ENCODE results near the gene TANGO2.

- TF ChIP-seq CTCF (IDR thresholded peaks at IDR 0.05; ENCODE audit: low read length) (no peak), EZH2 (IDR thresholded peaks at IDR 0.05; ENCODE audit: borderline replicate concordance, low read length) (no peak)
Observed at GRCh38 chr22:20106849-20107237, 85.9 kb downstream of the TANGO2 start.
